Measurements from ENCODE around the gene PRMT7. TPM values are rescaled to one million over a fixed set of nuclear protein-coding genes. Genes with fewer than 3 reads are reported as not detected.

Gene PRMT7
- polyA plus RNA-seq (2013, experiment 1 of 2) = 29.2 TPM
- 27.7 TPM for polyA plus RNA-seq (2013, experiment 2 of 2)

- Histone ChIP-seq H2BK15ac (ENCODE audit: low read length) (peak within 1 kb of the TSS; percentile 68), H2BK5ac (ENCODE audit: low read length) (peak within 1 kb of the TSS; percentile 94), H3K27me3 (ENCODE audit: control insufficient read depth in 3 of 3, insufficient read depth in 3 of 3, low read depth in 1 of 3, low read length in 3 of 3) (no peaks in the 10 kb centered on the region), H2AK5ac (ENCODE audit: low read depth, low read length) (peak within 1 kb of the TSS; percentile 76), H2BK12ac (ENCODE audit: low read length) (no peak within 1 kb of the TSS), H3K4ac (ENCODE audit: low read length) (no peak within 1 kb of the TSS), H4K91ac (ENCODE audit: low read depth, low read length, poor library complexity) (peak within 1 kb of the TSS; percentile 25), H3K36me3 (replicated peaks in 1 of 2; ENCODE audit: control insufficient read depth in 2 of 2, insufficient read depth in 2 of 2, low read length in 2 of 2) (peaks cover 7 to 66% of the 10 kb centered on the region in 2 donors), H3K4me2 (ENCODE audit: insufficient read depth, low read length, poor library complexity, severe bottlenecking) (peak within 1 kb of the TSS; percentile 82), H3K4me3 (ENCODE audit: low read length in 2 of 2) (peak within 1 kb of the TSS; percentile 91 to 95), H4K8ac (ENCODE audit: low read depth, low read length) (no peak within 1 kb of the TSS), H3K4me1 (ENCODE audit: control insufficient read depth in 2 of 2, insufficient read depth in 1 of 2, low read depth in 1 of 2, low read length in 2 of 2) (peaks cover 6 to 7% of the 10 kb centered on the region in 2 donors), H2BK120ac (ENCODE audit: low read depth, low read length) (peak within 1 kb of the TSS; percentile 64), H3K9me3 (replicated peaks in 1 of 2; ENCODE audit: control insufficient read depth in 2 of 2, insufficient read depth in 1 of 2, low read depth in 1 of 2, low read length in 2 of 2) (no peaks in the 10 kb centered on the region), H3K14ac (ENCODE audit: low read length) (peak within 1 kb of the TSS; percentile 79), H3K18ac (ENCODE audit: low read length) (peak within 1 kb of the TSS; percentile 98), H3K23ac (ENCODE audit: low read depth, low read length, poor library complexity) (peak within 1 kb of the TSS; percentile 96), H3K9ac (ENCODE audit: low read depth, low read length, poor library complexity) (peak within 1 kb of the TSS; percentile 95), H3K27ac (replicated peaks; ENCODE audit: low read length) (peak within 1 kb of the TSS; percentile 75), H3K79me1 (ENCODE audit: low read depth, low read length) (peaks cover 3% of the 10 kb centered on the region), H2AFZ (ENCODE audit: low read length) (peak within 1 kb of the TSS; percentile 87)
- peak; percentile 82 for DNase-seq (ENCODE audit: low spot score)
- WGBS, 2 donors (ENCODE audit: extremely low coverage in 2 of 2, insufficient read length in 2 of 2, insufficient replicate concordance in 1 of 2) = no CpG with 5 or more reads among the region's 62 CpGs
Observed at GRCh38 chr16:68310774-68311511, at the start of gene PRMT7, which contains the start of gene SLC7A6OS. Gene PRMT7 (plus strand): TSS chr16:68311019. CDS start chr16:68315980, 4,961 bp downstream. Gene SLC7A6OS (minus strand): TSS chr16:68310946. CDS start chr16:68310926, 20 bp downstream.

DNA sequence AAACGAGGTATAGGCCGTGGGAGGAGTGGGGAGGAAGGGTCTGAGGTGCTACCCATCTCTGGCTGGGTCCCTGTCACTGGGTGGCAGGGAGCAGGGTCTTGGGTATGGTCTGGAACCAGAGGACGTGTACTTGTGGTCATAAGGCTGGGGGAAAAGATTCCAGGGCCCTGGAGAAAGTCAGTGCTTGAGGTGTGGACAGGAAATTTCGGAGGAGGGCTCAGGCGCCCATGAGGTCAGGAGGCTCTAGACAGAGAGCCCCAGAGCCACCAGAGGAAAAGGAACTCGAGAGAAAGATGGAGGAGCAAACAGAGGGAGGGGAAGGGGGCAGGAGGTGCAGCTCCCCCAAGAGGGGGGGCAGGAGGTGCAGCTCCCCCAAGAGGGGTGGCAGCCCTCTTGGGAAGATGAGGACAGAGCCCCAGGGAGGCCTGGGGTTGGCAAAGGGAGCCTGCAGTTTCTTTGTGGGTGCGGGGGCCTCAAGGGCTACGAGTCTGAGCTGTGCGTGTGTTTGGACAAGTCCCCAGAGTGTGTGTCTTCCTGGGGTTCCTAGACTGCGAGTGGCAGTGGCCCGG, 47.2 kb upstream of the PRMT7 start:
- Histone ChIP-seq H3K79me1 (ENCODE audit: low read depth, low read length) (peaks cover 3% of the 10 kb centered on the region), H3K4me2 (ENCODE audit: insufficient read depth, low read length, poor library complexity, severe bottlenecking) (peak overlapping the region; percentile 99), H2AFZ (ENCODE audit: low read length) (peak overlapping the region; percentile 94), H2BK120ac (ENCODE audit: low read depth, low read length) (no peak overlapping the region), H2BK12ac (ENCODE audit: low read length) (no peak overlapping the region), H3K27me3 (ENCODE audit: control insufficient read depth in 3 of 3, insufficient read depth in 3 of 3, low read depth in 1 of 3, low read length in 3 of 3) (peaks cover 0 to 5% (median 0%) of the 10 kb centered on the region in 3 experiments), H3K18ac (ENCODE audit: low read length) (peak overlapping the region; percentile 98), H3K9me3 (replicated peaks in 1 of 2; ENCODE audit: control insufficient read depth in 2 of 2, insufficient read depth in 1 of 2, low read depth in 1 of 2, low read length in 2 of 2) (peaks cover 0 to 2% of the 10 kb centered on the region in 2 donors), H3K23ac (ENCODE audit: low read depth, low read length, poor library complexity) (peak overlapping the region; percentile 99), H3K14ac (ENCODE audit: low read length) (peak overlapping the region; percentile 95), H4K91ac (ENCODE audit: low read depth, low read length, poor library complexity) (no peak overlapping the region), H2BK5ac (ENCODE audit: low read length) (peak overlapping the region; percentile 44), H3K27ac (replicated peaks; ENCODE audit: low read length) (no peak overlapping the region), H3K9ac (ENCODE audit: low read depth, low read length, poor library complexity) (peak overlapping the region; percentile 98), H3K36me3 (replicated peaks in 1 of 2; ENCODE audit: control insufficient read depth in 2 of 2, insufficient read depth in 2 of 2, low read length in 2 of 2) (peaks cover 8 to 13% of the 10 kb centered on the region in 2 donors), H2AK5ac (ENCODE audit: low read depth, low read length) (peak overlapping the region; percentile 9), H2BK15ac (ENCODE audit: low read length) (no peak overlapping the region), H3K4me3 (ENCODE audit: low read length in 2 of 2) (peak overlapping the region; percentile 88 to 92), H4K8ac (ENCODE audit: low read depth, low read length) (no peak overlapping the region), H3K4ac (ENCODE audit: low read length) (no peak overlapping the region), H3K4me1 (ENCODE audit: control insufficient read depth in 2 of 2, insufficient read depth in 1 of 2, low read depth in 1 of 2, low read length in 2 of 2) (peaks cover 0 to 8% of the 10 kb centered on the region in 2 donors)
- no peak for DNase-seq (ENCODE audit: low spot score)
- no CpG with 5 or more reads among the region's 11 CpGs for WGBS, 2 donors (ENCODE audit: extremely low coverage in 2 of 2, insufficient read length in 2 of 2, insufficient replicate concordance in 1 of 2)

DNA sequence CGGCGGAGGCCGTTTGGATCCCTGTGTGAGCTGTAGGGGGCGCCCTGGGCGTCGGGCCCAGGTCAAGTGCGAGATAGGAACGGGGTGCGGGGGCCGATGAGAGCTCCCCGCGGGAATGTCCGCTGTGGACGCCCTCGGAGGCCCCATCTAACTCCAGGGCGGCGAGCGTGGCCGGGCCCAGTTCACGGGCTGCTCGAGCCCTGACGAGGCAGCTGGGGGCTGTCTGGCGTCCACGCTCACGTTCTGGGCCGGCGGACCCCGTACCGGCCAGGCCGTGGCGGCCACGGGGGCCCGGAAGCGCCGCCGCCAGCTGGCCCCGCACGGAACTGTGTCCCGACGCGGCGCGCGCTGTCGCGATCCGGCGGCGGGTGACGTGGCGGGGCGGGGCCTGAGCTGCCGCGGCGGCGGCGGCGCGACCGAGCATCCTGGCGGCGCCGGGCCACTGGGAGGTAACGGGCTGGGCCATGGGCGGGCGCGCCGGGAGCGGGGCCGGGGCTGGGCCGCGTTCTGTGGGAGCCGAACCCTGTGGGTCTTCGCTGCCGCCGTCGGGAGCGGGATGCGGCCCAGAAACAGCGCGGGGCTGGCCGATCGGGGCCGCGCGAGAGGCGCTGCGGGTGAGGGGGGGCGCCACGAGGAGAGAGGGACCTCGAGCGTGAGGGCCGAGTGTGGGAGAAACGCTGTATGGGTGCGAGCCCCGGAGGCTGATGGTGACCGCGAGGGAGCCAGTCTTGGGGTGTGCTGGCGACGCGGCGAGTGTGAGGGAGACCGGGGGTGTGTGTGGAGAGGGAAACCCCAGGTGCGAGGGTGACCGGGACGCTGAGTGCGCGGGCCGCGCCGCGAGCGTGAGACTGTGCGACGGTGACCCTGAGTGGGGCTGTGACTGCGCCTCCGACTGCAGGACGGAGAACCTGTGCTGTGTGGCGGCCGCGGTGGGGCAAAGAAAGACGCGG, 46.4 kb upstream of the PRMT7 start, which contains the start of gene SLC7A6:
Gene SLC7A6 (plus strand): TSS at position 399 of the 950 bp plus-strand sequence. CDS start 10,201 bp downstream, outside the sequence.
- Histone ChIP-seq H2AK5ac (ENCODE audit: low read depth, low read length) (peak within 1 kb of the TSS; percentile 78), H4K91ac (ENCODE audit: low read depth, low read length, poor library complexity) (peak within 1 kb of the TSS; percentile 25), H2BK12ac (ENCODE audit: low read length) (peak within 1 kb of the TSS; percentile 28), H3K18ac (ENCODE audit: low read length) (peak within 1 kb of the TSS; percentile 99), H3K27me3 (ENCODE audit: control insufficient read depth in 3 of 3, insufficient read depth in 3 of 3, low read depth in 1 of 3, low read length in 3 of 3) (peaks cover 0 to 5% (median 0%) of the 10 kb centered on the region in 3 experiments), H2BK120ac (ENCODE audit: low read depth, low read length) (no peak within 1 kb of the TSS), H2AFZ (ENCODE audit: low read length) (peak within 1 kb of the TSS; percentile 94), H3K9ac (ENCODE audit: low read depth, low read length, poor library complexity) (peak within 1 kb of the TSS; percentile 98), H3K23ac (ENCODE audit: low read depth, low read length, poor library complexity) (peak within 1 kb of the TSS; percentile 99), H4K8ac (ENCODE audit: low read depth, low read length) (peak within 1 kb of the TSS; percentile 77), H3K4me1 (ENCODE audit: control insufficient read depth in 2 of 2, insufficient read depth in 1 of 2, low read depth in 1 of 2, low read length in 2 of 2) (peaks cover 0 to 9% of the 10 kb centered on the region in 2 donors), H3K79me1 (ENCODE audit: low read depth, low read length) (peaks cover 3% of the 10 kb centered on the region), H3K4me2 (ENCODE audit: insufficient read depth, low read length, poor library complexity, severe bottlenecking) (peak within 1 kb of the TSS; percentile 99), H3K36me3 (replicated peaks in 1 of 2; ENCODE audit: control insufficient read depth in 2 of 2, insufficient read depth in 2 of 2, low read length in 2 of 2) (peaks cover 5 to 9% of the 10 kb centered on the region in 2 donors), H3K4ac (ENCODE audit: low read length) (peak within 1 kb of the TSS; percentile 80), H3K14ac (ENCODE audit: low read length) (peak within 1 kb of the TSS; percentile 100), H2BK5ac (ENCODE audit: low read length) (peak within 1 kb of the TSS; percentile 44), H3K4me3 (ENCODE audit: low read length in 2 of 2) (peak within 1 kb of the TSS; percentile 88 to 92), H3K27ac (replicated peaks; ENCODE audit: low read length) (no peak within 1 kb of the TSS), H3K9me3 (replicated peaks in 1 of 2; ENCODE audit: control insufficient read depth in 2 of 2, insufficient read depth in 1 of 2, low read depth in 1 of 2, low read length in 2 of 2) (peaks cover 0 to 2% of the 10 kb centered on the region in 2 donors), H2BK15ac (ENCODE audit: low read length) (peak within 1 kb of the TSS; percentile 39)
- DNase-seq (ENCODE audit: low spot score) = peak; percentile 75
- no CpG with 5 or more reads among the region's 123 CpGs for WGBS, 2 donors (ENCODE audit: extremely low coverage in 2 of 2, insufficient read length in 2 of 2, insufficient replicate concordance in 1 of 2)

Measured in neuronal stem cell (in vitro differentiated cells).